Femur (tissue), 1 donor: ENCODE measurements around the gene TXNRD3.

Experiments used
- DNase-seq: peaks from one replicate; pipeline ENCODE4 v3.0.0-alpha.2; 2017

Gene TXNRD3

DNA sequence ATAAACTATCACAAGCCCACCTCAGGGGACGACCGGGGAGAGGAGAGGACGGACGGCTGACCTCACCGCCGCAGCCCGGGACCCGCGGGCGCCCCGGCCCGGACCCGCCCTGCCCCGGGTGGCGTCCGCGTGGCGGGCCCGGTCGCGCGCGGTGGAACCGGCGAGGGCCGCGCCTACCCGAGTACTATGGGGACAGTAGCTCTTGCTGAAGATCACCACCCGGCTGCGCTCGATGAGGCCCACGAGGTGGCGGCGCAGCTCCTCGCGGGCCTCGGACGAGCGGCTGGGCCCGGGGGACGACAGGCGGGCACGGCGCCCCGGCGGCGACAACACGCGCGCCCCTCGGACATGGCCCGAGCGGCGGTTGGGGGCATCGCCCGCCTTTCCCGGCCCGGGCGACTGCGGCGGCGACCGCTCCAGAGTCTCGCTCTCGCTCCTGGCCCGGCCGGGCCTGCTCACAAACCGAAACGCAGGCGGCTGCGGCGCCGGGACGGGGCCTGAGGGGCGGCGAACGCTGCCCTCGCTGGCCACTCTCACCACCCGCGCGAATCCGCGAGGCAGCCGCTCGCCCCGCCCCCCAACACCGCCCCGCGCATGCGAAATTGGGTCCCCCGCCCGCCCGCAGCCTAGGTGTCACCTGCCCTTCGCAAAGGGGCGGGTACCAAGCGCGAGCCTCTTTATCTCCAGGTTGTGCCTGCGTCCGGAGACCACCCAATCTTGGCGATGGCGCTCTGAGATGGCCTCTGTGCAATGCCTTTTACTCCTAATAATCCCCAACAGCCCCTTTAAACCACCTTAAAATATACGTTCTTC, at the start of gene TXNRD3:
TSS of gene TXNRD3 (minus strand) at position 554 of the 813 bp plus-strand sequence.
- peak; percentile 86 for DNase-seq

DNA sequence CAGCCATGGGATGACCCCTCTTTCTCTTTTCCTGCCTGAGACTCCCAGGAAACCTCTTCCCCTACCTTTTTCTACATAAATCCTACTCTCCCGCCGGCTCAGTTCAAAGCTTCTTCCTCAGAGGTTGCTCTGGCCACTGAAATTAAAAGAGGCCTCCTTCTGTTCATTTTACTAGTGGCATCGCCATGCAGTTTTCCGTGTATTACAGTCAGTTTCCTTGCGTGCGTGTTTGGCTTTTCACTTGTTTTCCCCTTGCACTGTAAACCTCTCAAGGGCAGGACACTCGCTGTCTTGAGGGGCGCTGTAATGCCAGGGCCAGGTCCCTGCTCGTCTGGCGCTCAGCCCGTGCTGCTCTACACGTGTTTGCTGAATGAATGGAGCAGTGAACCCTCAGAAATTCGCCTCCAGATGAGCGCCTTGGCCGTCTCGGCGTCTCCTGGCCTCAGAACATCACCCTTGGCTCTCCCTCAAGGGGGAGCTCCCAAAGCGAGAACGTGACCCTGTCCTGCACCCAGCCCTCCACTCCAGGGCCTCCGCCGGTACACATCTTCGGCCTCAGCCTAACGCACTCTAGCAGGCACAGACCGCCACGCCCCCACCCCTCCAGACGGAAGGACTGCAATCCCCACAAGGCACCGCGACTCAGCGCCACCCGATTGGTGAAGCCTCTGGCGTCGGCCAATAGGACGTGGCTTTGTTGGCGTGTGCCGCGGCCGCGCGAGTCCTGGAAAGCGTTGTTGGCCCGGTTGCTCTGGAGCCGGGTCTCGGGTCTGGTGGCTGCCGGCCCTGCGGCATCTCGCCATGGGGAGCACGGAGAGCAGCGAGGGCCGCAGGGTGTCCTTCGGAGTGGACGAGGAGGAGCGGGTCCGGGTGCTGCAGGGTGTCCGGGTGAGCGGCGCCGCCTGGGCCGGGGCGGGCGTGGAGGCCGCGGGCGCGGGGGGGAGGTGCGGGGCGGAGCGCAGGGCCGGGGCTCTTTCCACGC, 48.9 kb upstream of the TXNRD3 start, which contains the start of gene CHCHD6:
TSS of gene CHCHD6 (plus strand) at position 729 of the 982 bp plus-strand sequence. CDS start at position 802, 73 bp downstream.
- peak; percentile 97 for DNase-seq

DNA sequence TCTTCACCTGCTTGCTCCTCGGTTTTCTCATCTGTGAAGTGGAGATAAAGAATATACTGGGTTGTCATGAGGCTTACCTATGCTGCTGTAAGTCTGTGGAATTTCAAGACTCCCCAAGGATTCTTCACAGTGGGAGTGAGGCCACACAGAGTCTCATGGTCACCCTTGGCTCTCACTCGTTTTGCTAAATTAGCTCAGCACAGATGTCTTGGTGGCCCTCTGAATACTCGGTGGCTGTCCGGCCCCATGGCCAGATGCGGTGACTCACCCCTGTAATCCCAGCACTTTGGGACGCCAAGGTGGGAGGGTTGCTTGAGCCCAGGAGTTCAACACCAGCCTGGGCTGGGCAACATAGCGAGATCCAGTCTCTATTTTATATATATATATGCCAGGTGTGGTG, 44.1 kb upstream of the TXNRD3 start:
- no peak for DNase-seq

DNA sequence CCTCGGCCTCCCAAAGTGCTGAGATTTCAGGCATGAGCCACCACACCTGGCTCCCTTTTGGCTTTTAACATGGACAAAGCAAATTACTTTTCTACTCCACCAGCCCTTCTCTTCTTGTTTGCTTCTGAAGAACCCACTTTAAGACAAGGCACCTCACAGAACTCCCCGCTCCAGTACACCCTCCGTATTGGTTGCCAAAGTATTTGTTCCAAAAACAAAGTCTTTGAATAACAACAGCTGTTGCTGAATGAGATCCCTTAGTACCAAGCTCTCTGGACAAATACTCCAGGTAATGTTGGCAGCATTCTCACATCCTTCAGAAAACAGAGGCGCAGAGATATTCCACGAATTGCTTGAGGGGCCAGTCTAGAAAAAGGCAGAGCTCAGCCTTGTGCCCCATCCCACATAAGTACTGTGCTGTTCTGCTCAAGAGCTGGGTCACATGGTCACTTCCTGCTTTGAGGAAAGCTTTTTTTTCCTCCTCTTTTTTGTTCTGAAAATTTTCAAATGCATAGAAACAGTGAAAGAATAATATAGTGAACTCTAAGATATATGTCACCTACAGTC, 41.9 kb upstream of the TXNRD3 start:
- DNase-seq = no peak

DNA sequence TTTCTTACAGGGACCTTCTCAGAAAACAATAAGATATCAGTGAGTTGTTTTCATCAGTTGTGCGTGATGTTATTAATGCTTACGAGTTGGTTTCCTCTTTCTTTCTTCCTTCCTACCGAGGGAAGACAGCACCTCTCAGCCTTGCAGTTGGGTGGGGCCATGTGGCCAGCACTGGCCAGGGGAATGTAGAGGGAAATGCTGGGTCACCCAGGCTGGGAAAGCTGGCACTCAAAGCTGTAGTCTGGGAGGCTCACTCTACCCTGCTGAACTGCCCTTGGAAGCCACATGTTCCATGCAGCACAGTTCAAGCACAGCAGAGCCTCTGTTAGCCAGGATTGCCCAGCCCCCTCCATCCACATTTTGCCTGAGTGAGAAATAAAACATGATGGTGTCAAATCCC, 39.0 kb upstream of the TXNRD3 start:
- no peak for DNase-seq

DNA sequence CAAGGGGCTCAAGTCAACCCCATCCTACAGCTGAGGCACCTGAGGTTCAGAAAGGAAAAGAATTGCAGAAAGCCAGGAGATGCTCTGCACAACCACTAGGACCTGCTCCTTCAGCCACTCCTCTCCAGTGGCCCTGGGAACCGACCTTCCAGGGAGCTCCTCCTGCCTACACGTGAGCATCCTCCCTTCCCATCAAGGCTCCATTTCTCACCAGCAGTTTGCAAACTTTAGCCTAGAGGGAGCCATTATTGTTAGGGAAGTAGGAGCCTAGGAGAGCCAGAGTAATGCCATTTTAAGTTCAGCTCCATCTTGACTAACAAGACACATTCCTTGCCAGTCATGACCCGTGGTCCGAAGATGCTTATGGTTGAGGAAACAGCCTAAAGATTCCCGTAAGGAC, 37.9 kb upstream of the TXNRD3 start:
- DNase-seq = no peak

DNA sequence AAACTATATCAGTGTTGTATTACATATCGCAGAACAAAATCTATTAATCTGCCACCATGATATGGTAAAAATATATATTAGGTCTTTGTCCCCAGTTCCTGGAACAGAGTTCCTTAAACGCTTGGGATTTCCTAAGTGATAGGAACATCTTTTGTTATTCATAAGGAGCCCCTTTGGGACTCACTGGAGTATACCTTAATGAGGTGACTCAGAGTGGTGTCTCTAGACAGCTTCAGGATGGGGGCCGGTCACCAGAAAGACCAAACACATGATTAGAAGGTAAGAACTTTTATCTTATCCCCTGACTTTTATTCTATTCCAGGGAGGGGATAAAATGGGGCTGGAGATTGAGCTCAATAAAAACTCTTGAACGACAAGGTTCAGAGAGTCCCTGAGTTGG, 36.8 kb upstream of the TXNRD3 start:
- no peak for DNase-seq

DNA sequence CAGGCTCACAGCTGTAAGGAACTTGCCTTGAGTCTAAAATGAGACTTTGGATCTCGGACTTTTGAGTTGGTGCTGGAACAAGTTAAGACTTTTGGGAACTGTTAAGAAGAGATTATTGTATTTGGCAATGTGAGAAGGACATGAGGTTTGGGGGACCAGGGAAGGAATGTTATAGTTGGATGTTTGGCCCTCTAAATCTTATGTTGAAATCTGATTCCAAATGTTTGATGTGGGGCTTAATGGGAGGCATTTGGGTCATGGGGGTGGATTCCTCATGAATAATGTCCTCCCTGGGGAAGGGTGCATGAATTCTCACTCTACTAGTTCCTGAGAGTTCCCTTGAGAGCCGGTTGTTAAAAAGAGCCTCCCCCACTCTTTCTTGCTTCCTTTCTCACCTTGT, 30.6 kb upstream of the TXNRD3 start:
- DNase-seq = no peak

DNA sequence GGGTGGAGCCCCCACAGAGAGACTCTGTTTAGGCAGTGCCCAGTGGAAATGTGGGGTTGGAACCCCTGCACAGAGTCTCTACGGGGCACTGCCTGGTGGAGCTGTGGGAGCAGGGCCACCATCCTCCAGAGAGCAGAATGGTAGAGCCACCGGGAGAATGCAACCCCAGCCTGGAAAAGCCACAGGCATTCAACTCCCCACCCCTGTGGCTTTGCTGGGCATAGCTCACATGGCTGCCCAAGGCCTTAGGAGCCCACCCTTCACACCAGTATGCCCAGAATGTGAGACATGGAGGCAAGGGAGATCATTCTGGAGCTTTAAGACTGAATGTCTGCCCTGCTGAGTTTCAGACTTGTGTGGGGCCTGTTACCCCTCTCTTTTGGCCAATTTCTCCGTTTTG, 30.1 kb upstream of the TXNRD3 start:
- DNase-seq = no peak

DNA sequence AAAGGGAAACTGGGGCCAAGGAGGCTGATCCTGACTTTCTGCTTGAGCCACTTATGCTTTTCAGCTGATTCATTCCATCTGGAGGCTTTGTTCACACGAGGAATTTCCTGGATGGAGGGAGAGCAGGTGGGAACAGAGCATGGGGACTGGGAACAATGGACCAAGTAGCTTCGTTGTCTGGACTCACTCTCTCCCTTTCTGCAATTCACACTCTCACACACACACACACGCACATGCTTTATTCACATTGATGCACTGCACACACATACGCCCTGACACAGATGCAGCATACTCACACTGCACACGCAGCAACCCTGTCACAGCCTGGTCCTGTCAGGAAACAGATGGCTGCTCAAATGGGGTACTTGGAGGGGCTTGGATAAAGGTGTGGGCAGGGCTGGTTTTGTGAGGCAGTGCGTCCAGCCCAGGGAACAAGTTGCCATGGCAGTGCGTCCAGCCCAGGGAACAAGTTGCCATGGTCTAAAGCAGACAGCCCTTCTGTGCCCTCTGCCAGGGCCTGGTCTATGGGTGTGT, 29.4 kb upstream of the TXNRD3 start:
- peak; percentile 50 for DNase-seq

DNA sequence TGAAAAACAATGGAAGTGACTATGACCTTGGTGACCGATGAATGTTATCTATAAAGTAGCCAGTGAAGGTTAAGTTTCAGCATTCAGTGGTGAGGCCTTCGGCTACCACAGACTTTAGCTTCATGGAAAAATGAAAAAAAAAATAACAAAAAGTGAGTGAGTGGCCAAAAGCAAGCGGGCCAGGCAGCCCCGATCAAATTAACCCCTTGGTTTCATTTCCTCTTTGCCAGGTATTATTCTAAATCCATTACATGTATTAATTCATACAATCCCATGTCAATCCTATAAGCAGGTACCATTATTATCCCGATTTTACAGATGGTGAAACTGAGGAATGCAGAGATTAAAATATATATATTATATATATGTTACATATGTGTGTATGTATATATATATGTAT, 28.1 kb upstream of the TXNRD3 start:
- DNase-seq = no peak

DNA sequence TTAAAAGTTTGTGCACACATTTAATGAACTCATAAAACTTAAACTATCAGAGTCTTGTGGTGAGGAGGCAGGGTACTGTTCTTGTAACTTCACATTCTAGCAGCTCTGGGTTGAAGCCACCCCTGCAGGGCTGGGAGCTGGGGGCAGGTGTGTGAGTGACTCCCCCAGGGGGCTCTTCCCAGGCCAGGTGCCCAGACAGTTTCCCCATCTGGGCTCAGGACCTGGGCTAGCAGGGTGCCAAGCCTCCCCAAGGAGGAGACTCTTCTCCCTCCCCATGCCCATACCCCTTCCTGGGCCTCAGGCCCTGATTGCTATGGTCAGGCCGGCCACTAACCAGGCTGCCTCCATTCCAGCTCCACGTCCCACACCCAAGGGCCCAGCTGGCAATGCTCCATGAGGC, 27.1 kb upstream of the TXNRD3 start:
- no peak for DNase-seq

DNA sequence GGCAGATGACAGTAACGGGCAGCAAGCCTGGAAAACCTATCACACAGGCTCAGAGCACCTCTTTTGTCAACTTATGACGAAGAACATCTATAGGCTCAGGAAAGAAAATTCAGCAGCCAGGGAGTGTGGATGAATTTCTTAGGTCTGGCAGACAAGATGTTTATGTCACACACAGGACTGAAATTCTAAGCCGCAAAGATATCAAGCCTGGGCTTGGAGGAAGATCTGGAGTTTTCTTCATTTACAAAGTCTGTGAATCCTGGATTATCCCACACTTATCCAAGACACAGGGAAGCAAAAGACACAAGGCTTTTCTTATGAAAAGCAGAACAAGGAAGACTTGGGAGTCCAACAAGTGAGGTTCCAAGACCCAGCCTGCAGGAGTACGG, 25.7 kb upstream of the TXNRD3 start:
- no peak for DNase-seq

DNA sequence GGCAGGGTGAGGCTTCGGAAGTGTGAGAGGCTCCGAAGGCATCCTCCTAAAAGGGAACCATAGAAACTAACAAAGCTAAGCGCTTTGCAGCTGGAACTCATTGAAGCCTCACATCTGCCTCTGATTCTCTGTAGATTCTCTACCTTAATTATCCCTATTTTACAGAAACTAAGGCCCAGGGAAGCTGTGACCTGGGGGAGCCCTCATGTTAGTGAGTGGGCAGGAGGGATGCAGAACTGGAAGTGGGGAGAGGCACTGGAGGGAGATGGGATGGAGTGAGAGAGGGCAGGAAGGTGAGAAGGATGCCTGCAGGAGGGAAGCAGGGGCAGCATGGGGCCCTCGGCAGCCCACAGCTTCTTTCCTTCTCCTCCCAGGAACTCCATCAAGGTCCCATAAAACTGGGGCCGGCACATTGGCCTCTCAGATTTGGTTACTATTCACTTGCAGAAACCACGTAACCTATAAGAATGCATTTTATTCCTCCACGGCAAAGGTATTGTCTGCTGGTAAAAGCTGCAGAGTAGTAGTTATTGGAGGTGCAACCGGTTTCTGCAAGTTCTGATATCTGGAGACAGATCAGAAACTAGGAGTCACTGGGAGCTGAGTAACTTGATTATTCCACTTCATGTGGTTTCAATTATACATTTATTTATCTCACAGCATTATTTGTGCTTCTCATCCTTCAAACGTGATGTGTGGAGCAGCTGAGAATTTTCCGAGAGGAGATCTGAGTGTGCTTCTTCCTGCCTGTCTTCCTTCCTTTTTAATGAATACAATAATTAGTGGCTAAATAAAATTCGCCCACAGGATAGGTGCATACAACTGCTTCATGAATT, 25.1 kb upstream of the TXNRD3 start:
- DNase-seq = no peak

DNA sequence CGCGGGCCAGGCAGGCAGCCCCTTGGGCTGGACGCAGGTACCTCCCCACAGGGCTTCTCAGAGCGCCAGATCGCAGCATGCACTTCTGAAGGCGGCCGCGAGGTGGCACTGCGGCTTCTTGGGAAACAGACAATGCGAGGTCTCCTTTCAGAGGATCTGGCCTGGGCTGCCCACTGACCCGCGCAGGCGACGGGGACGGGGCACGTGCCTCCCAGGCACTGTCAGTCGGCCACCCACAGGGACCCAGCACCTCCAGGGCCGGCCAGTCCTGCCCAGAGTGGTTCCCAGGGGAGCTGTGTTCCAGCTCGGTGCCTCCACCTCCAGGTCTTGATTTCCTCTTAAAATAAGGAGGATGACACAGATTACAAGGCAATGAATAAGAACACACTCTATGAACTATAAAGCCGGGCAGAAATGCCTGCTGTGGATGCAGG, 24.4 kb upstream of the TXNRD3 start:
- peak; percentile 88 for DNase-seq

DNA sequence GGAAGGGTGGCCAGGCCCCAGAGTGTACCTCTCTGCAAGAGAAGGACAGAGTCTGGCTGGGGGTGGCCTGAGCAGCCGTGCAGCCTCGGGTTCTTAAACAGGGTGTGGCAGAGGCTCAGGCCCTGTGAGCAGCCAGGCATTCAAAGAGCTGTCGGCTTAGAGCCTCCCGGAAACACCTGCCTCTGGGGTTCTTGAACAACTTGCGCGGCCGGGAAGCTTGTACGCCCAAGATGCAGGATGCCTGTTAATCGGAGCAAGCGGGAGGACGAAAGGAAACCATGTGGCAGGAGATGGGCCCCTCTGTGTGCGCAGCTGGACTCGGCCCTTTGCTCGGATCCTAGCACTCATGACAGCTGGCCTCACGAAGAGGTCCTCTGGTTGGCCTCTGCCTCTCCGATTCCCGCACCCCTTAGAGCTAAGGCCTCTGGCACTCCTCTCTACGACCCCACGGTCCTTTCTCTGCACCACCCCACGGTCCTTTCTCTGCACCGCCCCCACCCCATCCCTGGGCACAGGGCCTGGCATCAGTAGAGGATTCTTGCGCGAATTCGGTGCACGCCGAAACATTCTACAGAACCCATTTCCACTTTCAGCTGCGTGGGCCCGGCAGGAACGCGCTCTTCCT, 23.9 kb upstream of the TXNRD3 start:
- no peak for DNase-seq

DNA sequence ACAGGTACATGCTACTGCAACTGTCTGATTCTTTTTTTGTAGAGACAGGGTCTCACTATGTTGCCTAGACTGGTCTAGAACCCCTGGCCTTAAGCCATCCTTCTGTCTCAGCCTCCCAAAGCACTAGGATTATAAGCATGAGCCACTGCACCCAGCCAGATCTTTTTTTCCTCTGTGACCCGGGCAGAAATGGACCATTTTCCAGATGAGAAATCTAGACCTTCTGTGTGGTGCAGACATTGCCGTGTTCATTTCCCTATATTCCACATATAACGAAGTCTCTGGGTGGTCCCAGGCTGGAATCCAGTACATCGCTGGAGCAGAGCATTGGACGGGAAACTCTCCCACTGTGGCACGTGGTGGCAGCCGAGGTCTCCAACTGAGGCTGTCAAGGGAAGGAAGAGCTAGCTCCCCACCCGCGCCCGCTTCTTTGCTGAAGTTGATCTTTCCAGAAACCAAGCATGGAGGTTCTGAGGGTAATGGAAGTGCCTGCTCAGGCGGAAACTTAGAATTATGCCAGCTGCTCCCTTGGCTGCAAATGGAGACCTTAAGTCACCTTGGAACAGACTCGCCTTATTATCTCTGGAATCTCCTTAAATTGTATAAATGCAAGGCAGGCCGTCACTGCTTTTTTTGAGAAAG, 23.1 kb upstream of the TXNRD3 start:
- no peak for DNase-seq

DNA sequence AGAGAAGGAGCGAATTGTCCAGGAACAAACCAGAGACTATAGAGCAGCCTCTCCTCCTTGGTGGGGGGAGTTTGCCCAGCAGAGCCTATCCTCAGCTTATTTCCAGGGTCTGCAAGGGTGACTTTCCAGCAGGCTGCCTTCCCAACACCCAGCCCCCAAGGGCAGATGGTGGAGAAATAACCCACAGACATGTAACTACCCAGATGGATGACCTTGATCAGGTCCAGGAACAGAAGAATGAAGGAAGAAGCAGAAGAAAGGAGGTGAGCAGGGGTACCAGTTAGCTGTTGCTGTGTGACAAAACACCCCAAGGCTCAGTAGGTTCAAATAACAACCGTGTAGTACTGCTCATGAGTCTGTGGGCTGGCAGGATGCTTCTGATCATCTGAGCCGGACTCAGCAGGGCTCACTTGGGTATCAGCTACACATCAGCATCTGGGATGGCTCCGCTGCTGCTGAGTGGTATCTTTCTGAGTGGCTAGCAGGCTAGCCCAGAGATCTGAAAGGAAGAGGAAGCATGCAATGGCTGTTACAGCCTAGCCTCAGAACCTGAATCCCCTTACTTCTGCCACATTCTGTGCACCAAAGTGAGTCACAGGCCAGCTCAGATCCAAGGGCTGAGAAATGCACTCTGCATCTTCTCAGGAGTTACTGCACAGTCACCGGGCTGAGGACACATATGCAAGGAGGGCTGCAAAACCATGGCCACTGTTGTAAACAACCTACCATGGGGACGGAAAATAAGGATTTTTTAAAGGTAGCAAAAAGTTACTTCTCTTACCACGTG, 22.2 kb upstream of the TXNRD3 start:
- DNase-seq = no peak

DNA sequence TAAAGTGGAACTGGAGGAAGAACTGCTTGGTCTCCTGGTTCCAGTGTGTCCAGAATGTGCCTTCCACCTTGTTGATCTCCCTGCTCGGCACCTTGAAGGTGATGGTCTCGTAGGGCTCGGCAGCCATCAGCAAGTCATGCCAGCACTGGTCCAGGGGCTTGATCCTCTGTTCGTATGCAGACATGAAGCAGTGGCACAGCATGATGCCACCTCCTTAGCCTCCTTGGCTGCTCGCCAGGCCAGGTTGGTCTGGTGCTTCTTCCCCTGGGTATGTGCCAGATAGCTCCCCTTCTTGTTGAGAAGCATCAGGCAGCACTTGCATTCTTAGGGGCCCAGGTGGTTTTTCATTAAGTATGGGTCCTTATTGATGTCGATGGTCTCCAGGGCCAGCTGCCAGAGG, 17.8 kb upstream of the TXNRD3 start:
- no peak for DNase-seq

DNA sequence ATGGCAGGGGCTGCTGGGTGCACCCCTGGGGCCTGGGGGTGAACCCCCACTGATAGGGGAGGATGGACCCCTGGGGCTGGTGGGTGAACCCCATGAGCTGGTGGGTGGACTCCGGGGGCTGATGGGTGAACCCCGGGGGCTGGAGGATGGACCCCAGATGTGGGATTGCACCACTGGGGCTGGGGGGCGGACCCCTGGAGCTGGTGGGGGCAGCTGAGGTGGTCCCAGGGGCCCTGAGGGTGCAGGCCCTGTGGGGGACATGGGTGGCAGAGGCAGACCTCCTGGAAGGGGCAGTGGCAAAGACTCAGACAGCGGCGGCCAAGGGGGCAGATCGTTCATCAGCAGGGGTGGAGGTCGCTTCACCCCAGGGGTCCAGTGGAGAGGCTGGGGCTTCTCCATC, 17.4 kb upstream of the TXNRD3 start:
- no peak for DNase-seq
